Measurements from ENCODE around the gene C1orf52. TPM values are rescaled to one million over a fixed set of nuclear protein-coding genes. Genes with fewer than 3 reads are reported as not detected.

Gene C1orf52
- polyA plus RNA-seq, 2 of the 4 experiments (the other 2 are of a cell fraction), result 12.2 to 22.4 TPM

GRCh38 chr1:85240174-85240601 lies 19.3 kb downstream of the C1orf52 start:
- H3K4me1 ChIP-seq, result no peaks in the 10 kb centered on the region
- no peaks in the 10 kb centered on the region for H3K9me3 ChIP-seq
- H3K4me3 ChIP-seq, result no peak overlapping the region
- ChIA-PET POLR2A (no interaction called here), CTCF (interaction anchor here (0.9 to 2.1 kb wide), 3 partner anchors 16 to 295 kb away, joined by 3 to 7 read pairs (median 5); no protein-coding TSS in a partner anchor)
- no peak overlapping the region for H3K4me2 ChIP-seq
- peak; percentile 50 to 54; a peak in 2 of 6 replicates for ATAC-seq
- DNase-seq (ENCODE audit: low read depth in 1 of 2, low spot score in 1 of 2), result no peak
- no peak for FAIRE-seq
- WGBS (ENCODE audit: missing lambda C conversion rate), result 80% methylated on average over 1 of the region's 1 CpG
- TF ChIP-seq, protein P1, sequence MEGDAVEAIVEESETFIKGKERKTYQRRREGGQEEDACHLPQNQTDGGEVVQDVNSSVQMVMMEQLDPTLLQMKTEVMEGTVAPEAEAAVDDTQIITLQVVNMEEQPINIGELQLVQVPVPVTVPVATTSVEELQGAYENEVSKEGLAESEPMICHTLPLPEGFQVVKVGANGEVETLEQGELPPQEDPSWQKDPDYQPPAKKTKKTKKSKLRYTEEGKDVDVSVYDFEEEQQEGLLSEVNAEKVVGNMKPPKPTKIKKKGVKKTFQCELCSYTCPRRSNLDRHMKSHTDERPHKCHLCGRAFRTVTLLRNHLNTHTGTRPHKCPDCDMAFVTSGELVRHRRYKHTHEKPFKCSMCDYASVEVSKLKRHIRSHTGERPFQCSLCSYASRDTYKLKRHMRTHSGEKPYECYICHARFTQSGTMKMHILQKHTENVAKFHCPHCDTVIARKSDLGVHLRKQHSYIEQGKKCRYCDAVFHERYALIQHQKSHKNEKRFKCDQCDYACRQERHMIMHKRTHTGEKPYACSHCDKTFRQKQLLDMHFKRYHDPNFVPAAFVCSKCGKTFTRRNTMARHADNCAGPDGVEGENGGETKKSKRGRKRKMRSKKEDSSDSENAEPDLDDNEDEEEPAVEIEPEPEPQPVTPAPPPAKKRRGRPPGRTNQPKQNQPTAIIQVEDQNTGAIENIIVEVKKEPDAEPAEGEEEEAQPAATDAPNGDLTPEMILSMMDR (IDR thresholded peaks at IDR 0.05), result peak; percentile 16; the same call in 2 of the 3 replicates
- TF ChIP-seq RAD21 (conservative IDR thresholded peaks at IDR 0.05 in 1 of 2, IDR thresholded peaks at IDR 0.05 in 1 of 2) (peak; percentile 30 to 51; a peak in 3 of 5 replicates), NFE2L2 (conservative IDR thresholded peaks at IDR 0.05; ENCODE audit: low read length) (no peak), ESRRA (IDR thresholded peaks at IDR 0.05; ENCODE audit: borderline replicate concordance, low read length) (no peak)
- no peak overlapping the region for H3K27ac ChIP-seq

- no peaks in the 10 kb centered on the region for H3K9me3 ChIP-seq
Measured at GRCh38 chr1:85237613-85238012, 21.8 kb downstream of the C1orf52 start.

GRCh38 chr1:85230305-85230977 lies 29.0 kb downstream of the C1orf52 start:
- Histone ChIP-seq H3K27ac (no peak overlapping the region), H3K4me1 (no peaks in the 10 kb centered on the region), H3K4me3 (no peak overlapping the region), H3K4me2 (no peak overlapping the region), H3K9me3 (no peaks in the 10 kb centered on the region)
- ATAC-seq (peak; percentile 39 to 74; a peak in 4 of 6 replicates), DNase-seq (ENCODE audit: low read depth in 1 of 2, low spot score in 1 of 2) (peak in 1 of 2 experiments; percentile 17), FAIRE-seq (no peak)
- POLR2A ChIA-PET, result no interaction called here
- TF ChIP-seq RAD21 (conservative IDR thresholded peaks at IDR 0.05 in 1 of 2, IDR thresholded peaks at IDR 0.05 in 1 of 2), result peak in 1 of 2 experiments; percentile 18; a peak in 1 of 5 replicates
- TF ChIP-seq CHD2 (IDR thresholded peaks at IDR 0.05; ENCODE audit: low read length, partially characterized antibody), result no peak
- TF ChIP-seq ZNF302 (CRISPR knock-in tag; IDR thresholded peaks at IDR 0.05), result no peak
- CTCF ChIA-PET, result interaction anchor here (0.6 to 2.3 kb wide), 8 partner anchors 9 to 283 kb away, joined by 3 to 6 read pairs (median 3); partner anchors contain the start of gene C1orf52
- 78% methylated on average over 8 of the region's 8 CpGs for WGBS (ENCODE audit: missing lambda C conversion rate)

More at GRCh38 chr1:85237613-85238012, 21.8 kb downstream of the C1orf52 start:
- POLR2A ChIA-PET, result no interaction called here
- Histone ChIP-seq H3K4me1 (no peaks in the 10 kb centered on the region), H3K4me3 (no peak overlapping the region), H3K27ac (no peak overlapping the region), H3K4me2 (no peak overlapping the region)
- DNase-seq (ENCODE audit: low read depth in 1 of 2, low spot score in 1 of 2), result no peak
- CTCF ChIA-PET, result interaction anchor here (1.5 kb wide), 1 partner anchor 17 kb away, joined by 4 read pairs; no protein-coding TSS in a partner anchor
- no peak for FAIRE-seq
- WGBS (ENCODE audit: missing lambda C conversion rate), result 85% methylated on average over 1 of the region's 1 CpG
- TF ChIP-seq BHLHE40 (IDR thresholded peaks at IDR 0.05; ENCODE audit: low read depth, low read length) (no peak), MAFK (IDR thresholded peaks at IDR 0.05; ENCODE audit: partially characterized antibody) (no peak), FOSB (CRISPR knock-in tag; IDR thresholded peaks at IDR 0.05) (no peak), HOXA7 (CRISPR knock-in tag; IDR thresholded peaks at IDR 0.05) (no peak), HES2 (IDR thresholded peaks at IDR 0.05) (no peak), ZC3H11A (IDR thresholded peaks at IDR 0.05) (no peak), HOXB13 (CRISPR knock-in tag; IDR thresholded peaks at IDR 0.05; ENCODE audit: low read depth) (no peak)
- no peak for ATAC-seq

- no peak for FAIRE-seq
- H3K4me2 ChIP-seq, result no peak overlapping the region
- ChIA-PET POLR2A (no interaction called here), CTCF (interaction anchor here (0.6 to 2.3 kb wide), 4 partner anchors 8 to 120 kb away, joined by 3 to 6 read pairs (median 4); no protein-coding TSS in a partner anchor)
- no peak for ATAC-seq
- 67% methylated on average over 6 of the region's 6 CpGs for WGBS (ENCODE audit: missing lambda C conversion rate)
- TF ChIP-seq POLR2AphosphoS2 (conservative IDR thresholded peaks at IDR 0.05; ENCODE audit: low read length) (no peak), KDM1A (IDR thresholded peaks at IDR 0.05; ENCODE audit: low read depth) (no peak), GATA3 (IDR thresholded peaks at IDR 0.05; ENCODE audit: borderline replicate concordance) (no peak), E2F6 (IDR thresholded peaks at IDR 0.05; ENCODE audit: borderline replicate concordance, low read depth) (no peak), REST (IDR thresholded peaks at IDR 0.05) (no peak), ZNF302 (CRISPR knock-in tag; IDR thresholded peaks at IDR 0.05) (no peak), BHLHE40 (IDR thresholded peaks at IDR 0.05; ENCODE audit: low read depth, low read length) (no peak), FOSB (CRISPR knock-in tag; IDR thresholded peaks at IDR 0.05) (no peak), ATOH8 (CRISPR knock-in tag; IDR thresholded peaks at IDR 0.05; ENCODE audit: low read depth) (no peak)
- no peak overlapping the region for H3K4me3 ChIP-seq
- no peaks in the 10 kb centered on the region for H3K9me3 ChIP-seq
- no peak for DNase-seq (ENCODE audit: low read depth in 1 of 2, low spot score in 1 of 2)
- no peak overlapping the region for H3K27ac ChIP-seq
- H3K4me1 ChIP-seq, result no peaks in the 10 kb centered on the region
Measured at GRCh38 chr1:85229574-85230097, 29.8 kb downstream of the C1orf52 start.

All from A549 (cell line).